ENCODE data around the gene MEP1B.
"Not testable (repeated sequence)": the region's sequence is repeated elsewhere in the genome, so short reads cannot be mapped to it uniquely, and the experiment has no call there.

MEP1B gene

DNA sequence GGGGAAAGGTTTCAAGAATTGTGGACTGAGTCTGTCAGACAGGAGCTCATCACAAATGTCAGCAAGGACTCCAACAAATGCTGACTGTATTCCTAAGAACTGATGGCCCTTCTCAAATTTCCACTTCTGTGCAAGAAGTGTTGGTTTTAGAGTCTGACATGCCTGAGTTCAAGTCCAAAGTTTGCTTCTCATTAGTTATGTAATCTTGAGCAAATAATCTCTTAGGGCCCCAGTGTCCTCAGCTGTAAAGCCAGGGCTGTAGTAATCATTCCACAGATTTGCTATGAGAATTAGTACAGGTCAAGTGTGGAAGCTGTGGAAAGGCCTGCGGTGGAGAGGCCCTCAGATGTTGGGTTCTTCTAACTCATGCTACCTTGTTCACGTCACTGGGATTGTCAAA is 23.9 kb downstream of the MEP1B start:
- H3K27me3 ChIP-seq (ENCODE audit: control insufficient read depth, insufficient read depth, low read length), result no peaks in the 10 kb centered on the region
- H3K4me1 ChIP-seq (ENCODE audit: control insufficient read depth, insufficient read depth, low read length), result no peaks in the 10 kb centered on the region
- no peaks in the 10 kb centered on the region for H3K36me3 ChIP-seq (ENCODE audit: insufficient read depth, low read length)
- no peaks in the 10 kb centered on the region for H3K9me3 ChIP-seq (replicated peaks; ENCODE audit: low read length)
- no peak overlapping the region for H3K9ac ChIP-seq (ENCODE audit: low read depth, low read length)
- H3K4me3 ChIP-seq (ENCODE audit: low read length), result no peak overlapping the region
- no peak overlapping the region for H3K4me2 ChIP-seq (ENCODE audit: low read length)

DNA sequence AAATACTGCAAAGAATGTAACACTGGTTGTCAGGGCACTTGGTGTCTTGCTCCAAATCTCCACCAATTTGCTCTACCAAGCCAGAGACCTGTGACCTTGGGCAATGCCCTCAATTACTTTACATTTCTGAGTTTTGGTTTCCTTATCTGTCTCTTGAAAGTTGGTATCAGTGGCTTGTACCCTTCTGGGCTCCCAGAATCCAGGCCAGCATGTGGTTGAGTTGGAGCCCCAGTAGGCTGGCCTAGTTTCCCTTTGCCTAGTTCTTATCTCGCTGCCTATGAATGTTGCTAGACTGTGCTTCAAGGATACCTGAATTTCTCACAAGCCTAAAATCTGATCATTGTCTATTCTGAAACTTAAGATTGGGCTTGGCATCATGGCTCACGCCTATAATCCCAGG is 26.6 kb downstream of the MEP1B start:
- no peaks in the 10 kb centered on the region for H3K9me3 ChIP-seq (replicated peaks; ENCODE audit: low read length)
- H3K27me3 ChIP-seq (ENCODE audit: control insufficient read depth, insufficient read depth, low read length), result no peaks in the 10 kb centered on the region
- no peak overlapping the region for H3K4me3 ChIP-seq (ENCODE audit: low read length)
- H3K36me3 ChIP-seq (ENCODE audit: insufficient read depth, low read length), result no peaks in the 10 kb centered on the region
- no peak overlapping the region for H3K4me2 ChIP-seq (ENCODE audit: low read length)
- no peaks in the 10 kb centered on the region for H3K4me1 ChIP-seq (ENCODE audit: control insufficient read depth, insufficient read depth, low read length)
- H3K9ac ChIP-seq (ENCODE audit: low read depth, low read length), result no peak overlapping the region

DNA sequence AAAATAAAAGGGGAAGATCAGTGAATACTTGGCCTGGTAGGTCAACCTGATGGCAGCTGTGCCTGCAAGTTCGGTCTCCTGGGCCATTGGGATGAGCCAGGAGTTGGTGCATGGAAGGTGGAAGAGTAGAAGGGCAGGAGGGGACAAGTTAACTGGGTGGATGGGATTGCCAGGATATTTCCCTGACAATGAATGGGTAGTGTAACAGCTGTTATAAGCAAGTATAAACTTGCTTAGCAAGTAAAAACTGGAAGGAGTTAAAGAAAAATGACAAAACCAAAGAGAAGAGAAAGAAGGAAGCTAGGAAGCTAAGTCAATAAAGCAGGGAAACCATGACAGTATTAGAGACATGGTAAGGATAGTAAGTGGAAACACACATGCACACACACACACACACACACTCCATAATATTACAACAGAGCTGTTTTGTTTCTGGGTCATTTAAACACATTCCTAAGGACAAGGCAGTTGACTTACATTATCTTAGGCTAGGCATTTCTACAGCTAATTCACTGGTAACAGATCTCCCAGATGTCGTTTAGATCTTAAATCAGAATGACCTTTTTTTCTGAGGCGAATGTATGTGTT is 29.7 kb downstream of the MEP1B start:
- Histone ChIP-seq H3K27me3 (ENCODE audit: control insufficient read depth, insufficient read depth, low read length) (no peaks in the 10 kb centered on the region), H3K9ac (ENCODE audit: low read depth, low read length) (no peak overlapping the region), H3K4me2 (ENCODE audit: low read length) (no peak overlapping the region), H3K36me3 (ENCODE audit: insufficient read depth, low read length) (no peaks in the 10 kb centered on the region), H3K4me3 (ENCODE audit: low read length) (no peak overlapping the region), H3K9me3 (replicated peaks; ENCODE audit: low read length) (no peaks in the 10 kb centered on the region), H3K4me1 (ENCODE audit: control insufficient read depth, insufficient read depth, low read length) (no peaks in the 10 kb centered on the region)

DNA sequence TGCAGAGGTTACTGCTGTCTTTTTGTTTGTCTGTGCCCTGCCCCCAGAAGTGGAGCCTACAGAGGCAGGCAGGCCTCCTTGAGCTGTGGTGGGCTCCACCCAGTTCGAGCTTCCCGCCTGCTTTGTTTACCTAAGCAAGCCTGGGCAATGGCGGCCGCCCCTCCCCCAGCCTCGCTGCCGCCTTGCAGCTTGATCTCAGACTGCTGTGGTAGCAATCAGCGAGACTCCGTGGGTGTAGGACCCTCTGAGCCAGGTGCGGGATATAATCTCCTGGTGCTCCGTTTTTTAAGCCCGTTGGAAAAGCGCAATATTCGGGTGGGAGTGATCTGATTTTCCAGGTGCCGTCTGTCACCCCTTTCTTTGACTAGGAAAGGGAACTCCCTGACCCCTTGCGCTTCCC is 43.5 kb downstream of the MEP1B start:
- H3K4me3 ChIP-seq (ENCODE audit: low read length); H3K9me3 ChIP-seq (replicated peaks; ENCODE audit: low read length); H3K27me3 ChIP-seq (ENCODE audit: control insufficient read depth, insufficient read depth, low read length); H3K9ac ChIP-seq (ENCODE audit: low read depth, low read length); H3K36me3 ChIP-seq (ENCODE audit: insufficient read depth, low read length); H3K4me2 ChIP-seq (ENCODE audit: low read length); H3K4me1 ChIP-seq (ENCODE audit: control insufficient read depth, insufficient read depth, low read length): not testable (repeated sequence)

DNA sequence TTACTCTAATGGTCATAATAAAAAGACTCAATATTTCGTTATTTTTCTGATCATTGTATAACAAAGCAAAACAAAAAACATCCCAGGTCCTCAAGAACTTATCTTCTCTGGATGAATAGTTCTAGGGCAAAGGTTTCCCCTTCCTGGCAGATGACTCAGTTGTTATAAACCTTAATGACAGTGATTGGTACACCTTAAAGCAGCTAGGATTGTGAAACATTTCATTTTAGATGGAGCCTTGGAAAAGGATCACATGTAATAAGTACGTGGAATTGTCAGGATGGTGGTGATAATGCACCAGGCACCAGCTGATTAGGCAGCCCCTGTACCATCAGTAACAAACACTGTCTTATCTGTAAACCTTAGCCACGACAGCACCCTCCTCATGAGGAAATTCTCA is 47.2 kb downstream of the MEP1B start:
- no peaks in the 10 kb centered on the region for H3K9me3 ChIP-seq (replicated peaks; ENCODE audit: low read length)
- H3K4me2 ChIP-seq (ENCODE audit: low read length), result no peak overlapping the region
- H3K4me1 ChIP-seq (ENCODE audit: control insufficient read depth, insufficient read depth, low read length), result no peaks in the 10 kb centered on the region
- H3K27me3 ChIP-seq (ENCODE audit: control insufficient read depth, insufficient read depth, low read length), result peaks cover 8% of the 10 kb centered on the region
- H3K9ac ChIP-seq (ENCODE audit: low read depth, low read length), result no peak overlapping the region
- no peaks in the 10 kb centered on the region for H3K36me3 ChIP-seq (ENCODE audit: insufficient read depth, low read length)
- H3K4me3 ChIP-seq (ENCODE audit: low read length), result no peak overlapping the region

DNA sequence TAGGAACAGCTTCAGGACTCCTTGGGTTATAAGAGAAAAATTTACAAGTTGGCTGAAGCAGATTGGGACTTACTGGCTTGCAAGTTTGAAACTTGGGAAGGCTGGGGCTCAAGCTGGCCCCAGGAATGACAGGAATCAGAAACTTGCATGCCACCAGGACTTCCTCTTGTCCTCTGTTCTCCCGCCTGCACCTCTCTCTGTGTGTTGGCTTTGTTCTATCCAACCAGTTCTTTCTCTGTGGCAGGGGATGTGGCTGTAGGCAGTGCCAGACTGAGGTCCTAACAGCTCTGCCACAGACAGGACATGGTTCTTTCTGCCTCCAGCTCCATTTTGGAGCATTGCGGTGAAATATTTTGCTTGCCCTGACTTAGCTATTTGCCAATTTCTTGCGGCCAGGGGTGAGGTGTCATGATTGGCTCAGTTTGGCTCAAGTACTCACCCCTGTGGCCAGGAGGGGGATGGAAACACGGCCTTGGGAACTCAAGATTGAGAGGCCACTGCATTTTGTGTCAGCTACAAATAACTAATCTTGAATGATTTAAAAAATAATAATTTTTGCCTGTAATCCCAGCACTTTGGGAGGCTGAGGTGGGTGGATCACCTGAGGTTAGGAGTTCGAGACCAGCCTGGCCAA is 48.9 kb downstream of the MEP1B start:
- Histone ChIP-seq H3K27me3 (ENCODE audit: control insufficient read depth, insufficient read depth, low read length) (peaks cover 20% of the 10 kb centered on the region), H3K9me3 (replicated peaks; ENCODE audit: low read length) (no peaks in the 10 kb centered on the region), H3K9ac (ENCODE audit: low read depth, low read length) (no peak overlapping the region), H3K4me2 (ENCODE audit: low read length) (no peak overlapping the region), H3K36me3 (ENCODE audit: insufficient read depth, low read length) (no peaks in the 10 kb centered on the region), H3K4me3 (ENCODE audit: low read length) (no peak overlapping the region), H3K4me1 (ENCODE audit: control insufficient read depth, insufficient read depth, low read length) (no peaks in the 10 kb centered on the region)

DNA sequence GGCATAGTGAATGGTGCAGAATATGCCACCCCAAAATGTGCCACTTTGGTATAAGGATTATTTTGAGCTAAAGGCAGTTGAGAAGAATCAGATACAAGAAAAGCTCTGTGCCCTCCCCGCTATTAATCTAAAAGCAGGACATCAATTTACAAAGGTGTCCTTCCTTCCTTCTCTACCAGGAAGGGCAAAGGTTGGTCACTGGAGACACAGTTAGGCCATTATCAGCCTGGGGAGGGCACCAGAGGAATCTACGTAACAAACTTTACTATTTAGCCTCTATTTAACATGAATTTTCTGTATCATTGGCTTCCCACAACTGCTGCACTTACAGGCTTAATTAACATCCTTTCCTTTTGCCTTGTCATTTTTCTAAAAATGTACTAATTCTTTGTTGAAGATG is 52.6 kb downstream of the MEP1B start:
- H3K4me2 ChIP-seq (ENCODE audit: low read length), result no peak overlapping the region
- no peaks in the 10 kb centered on the region for H3K9me3 ChIP-seq (replicated peaks; ENCODE audit: low read length)
- no peak overlapping the region for H3K4me3 ChIP-seq (ENCODE audit: low read length)
- H3K27me3 ChIP-seq (ENCODE audit: control insufficient read depth, insufficient read depth, low read length), result peaks cover 16% of the 10 kb centered on the region
- H3K4me1 ChIP-seq (ENCODE audit: control insufficient read depth, insufficient read depth, low read length), result no peaks in the 10 kb centered on the region
- no peaks in the 10 kb centered on the region for H3K36me3 ChIP-seq (ENCODE audit: insufficient read depth, low read length)
- H3K9ac ChIP-seq (ENCODE audit: low read depth, low read length), result no peak overlapping the region

DNA sequence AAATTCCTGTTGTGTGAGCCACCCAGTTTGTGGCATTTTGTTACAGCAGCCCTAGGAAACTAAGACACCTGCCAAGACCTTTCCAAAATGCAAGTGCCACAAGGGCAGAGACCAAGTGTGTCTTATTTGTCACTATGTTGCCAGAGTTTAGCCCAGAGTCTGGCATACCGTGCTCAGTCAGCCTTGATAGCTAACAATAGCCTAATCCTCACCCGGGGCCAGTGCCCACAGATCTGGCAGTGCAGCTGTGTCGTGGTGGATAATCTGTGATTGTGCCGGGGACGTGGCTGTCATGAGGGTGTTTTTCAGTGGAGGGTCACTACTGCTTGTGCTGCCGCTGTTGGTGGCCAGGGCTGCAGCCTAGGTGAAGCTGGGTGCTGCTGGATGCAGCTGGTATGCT is 53.5 kb downstream of the MEP1B start:
- Histone ChIP-seq H3K4me3 (ENCODE audit: low read length) (no peak overlapping the region), H3K4me2 (ENCODE audit: low read length) (no peak overlapping the region), H3K4me1 (ENCODE audit: control insufficient read depth, insufficient read depth, low read length) (no peaks in the 10 kb centered on the region), H3K9ac (ENCODE audit: low read depth, low read length) (no peak overlapping the region), H3K27me3 (ENCODE audit: control insufficient read depth, insufficient read depth, low read length) (peaks cover 16% of the 10 kb centered on the region), H3K9me3 (replicated peaks; ENCODE audit: low read length) (no peaks in the 10 kb centered on the region), H3K36me3 (ENCODE audit: insufficient read depth, low read length) (no peaks in the 10 kb centered on the region)

DNA sequence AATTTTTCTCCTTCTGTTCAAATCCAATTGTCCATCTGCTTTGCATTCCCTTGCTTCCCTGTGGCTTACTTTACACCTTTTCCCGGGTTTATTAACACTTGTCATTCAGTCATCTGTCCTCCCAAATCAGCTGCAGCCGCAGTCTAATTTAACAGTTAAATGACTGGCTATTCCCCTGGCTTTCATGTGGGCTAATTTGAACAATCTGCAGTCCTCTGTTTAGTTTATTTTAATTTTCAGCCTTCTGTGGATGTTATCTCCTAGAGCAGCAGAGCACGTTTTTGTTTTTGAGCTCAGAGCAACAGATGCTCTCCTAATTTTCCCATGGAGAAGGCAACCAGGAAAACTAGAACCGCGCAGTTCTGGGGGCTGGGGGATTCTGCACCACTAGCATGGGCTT is 55.0 kb downstream of the MEP1B start:
- no peaks in the 10 kb centered on the region for H3K36me3 ChIP-seq (ENCODE audit: insufficient read depth, low read length)
- no peaks in the 10 kb centered on the region for H3K4me1 ChIP-seq (ENCODE audit: control insufficient read depth, insufficient read depth, low read length)
- peaks cover 16% of the 10 kb centered on the region for H3K27me3 ChIP-seq (ENCODE audit: control insufficient read depth, insufficient read depth, low read length)
- no peak overlapping the region for H3K4me3 ChIP-seq (ENCODE audit: low read length)
- H3K4me2 ChIP-seq (ENCODE audit: low read length), result no peak overlapping the region
- H3K9ac ChIP-seq (ENCODE audit: low read depth, low read length), result no peak overlapping the region
- H3K9me3 ChIP-seq (replicated peaks; ENCODE audit: low read length), result no peaks in the 10 kb centered on the region

DNA sequence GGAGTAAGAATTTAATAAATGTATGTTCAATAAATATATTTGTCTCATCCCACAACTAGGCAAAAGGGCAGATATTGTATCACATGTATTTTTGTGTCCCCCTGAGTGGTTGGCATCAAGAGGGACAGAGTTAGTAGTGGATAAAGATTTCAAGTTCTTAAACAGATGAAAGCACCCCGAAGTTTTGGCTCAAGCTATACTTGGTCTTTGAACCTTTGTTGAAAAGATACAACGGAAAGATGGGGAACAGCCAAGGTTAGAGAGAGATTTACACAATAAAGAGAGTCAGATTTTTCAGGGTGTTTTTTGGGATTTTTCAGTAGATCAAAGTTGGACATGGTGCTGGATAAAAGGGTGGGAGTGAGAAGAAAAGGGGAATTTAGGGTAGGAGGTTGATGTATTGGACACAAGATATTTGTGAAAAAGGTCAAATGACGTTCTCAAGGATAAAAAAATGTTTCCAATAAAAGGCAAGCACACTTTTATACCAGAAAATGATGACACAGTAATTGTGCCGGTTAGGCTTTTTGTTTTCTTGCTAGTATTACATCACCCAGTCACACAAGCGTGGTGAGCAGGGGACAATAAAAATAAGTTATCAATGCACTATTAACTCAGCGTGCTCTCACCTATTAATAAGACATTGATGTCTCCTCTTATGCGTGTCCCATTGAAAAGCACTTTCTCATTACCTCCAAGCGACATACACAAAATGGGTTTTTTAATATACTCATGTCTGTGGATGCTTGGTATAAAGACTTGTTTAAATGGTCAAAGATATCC is 59.5 kb downstream of the MEP1B start:
- no peaks in the 10 kb centered on the region for H3K36me3 ChIP-seq (ENCODE audit: insufficient read depth, low read length)
- peaks cover 5% of the 10 kb centered on the region for H3K27me3 ChIP-seq (ENCODE audit: control insufficient read depth, insufficient read depth, low read length)
- H3K9me3 ChIP-seq (replicated peaks; ENCODE audit: low read length), result no peaks in the 10 kb centered on the region
- H3K4me1 ChIP-seq (ENCODE audit: control insufficient read depth, insufficient read depth, low read length), result no peaks in the 10 kb centered on the region
- H3K4me3 ChIP-seq (ENCODE audit: low read length), result no peak overlapping the region
- no peak overlapping the region for H3K4me2 ChIP-seq (ENCODE audit: low read length)
- no peak overlapping the region for H3K9ac ChIP-seq (ENCODE audit: low read depth, low read length)

DNA sequence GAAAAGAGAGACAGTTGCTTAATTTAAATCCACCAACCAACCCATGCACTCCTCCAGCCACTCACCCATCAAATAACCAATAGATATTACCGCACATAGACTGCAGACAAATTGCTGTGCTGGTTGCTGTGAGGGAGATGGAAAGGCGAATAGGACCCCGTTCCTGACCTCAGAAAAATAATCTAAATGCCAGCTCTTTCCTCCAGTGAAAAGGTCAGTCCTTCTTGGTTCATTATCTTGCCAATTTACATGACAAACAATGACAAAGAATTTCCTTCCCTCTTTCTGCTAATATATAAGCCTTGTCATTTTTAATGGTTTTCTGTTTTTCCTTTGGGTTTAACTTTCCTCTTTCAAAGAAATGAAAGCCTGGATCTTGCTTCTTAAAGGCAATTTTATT is 61.6 kb downstream of the MEP1B start:
- H3K4me1 ChIP-seq (ENCODE audit: control insufficient read depth, insufficient read depth, low read length), result no peaks in the 10 kb centered on the region
- H3K36me3 ChIP-seq (ENCODE audit: insufficient read depth, low read length), result no peaks in the 10 kb centered on the region
- H3K4me2 ChIP-seq (ENCODE audit: low read length), result no peak overlapping the region
- no peak overlapping the region for H3K9ac ChIP-seq (ENCODE audit: low read depth, low read length)
- H3K9me3 ChIP-seq (replicated peaks; ENCODE audit: low read length), result no peaks in the 10 kb centered on the region
- H3K4me3 ChIP-seq (ENCODE audit: low read length), result no peak overlapping the region
- peaks cover 5% of the 10 kb centered on the region for H3K27me3 ChIP-seq (ENCODE audit: control insufficient read depth, insufficient read depth, low read length)
